ENCODE measurements around the gene ID2. TPM values are rescaled to one million over a fixed set of nuclear protein-coding genes. Genes with fewer than 3 reads are reported as not detected.

ID2 gene
- total RNA-seq, 1 donor from 2014 or later, result 7.6 TPM

- DNase-seq (ENCODE audit: low read depth, low spot score), result no peak
These were observed 12.6 kb upstream of the ID2 start for GRCh38 chr2:8669157-8669817.

- DNase-seq (ENCODE audit: low read depth, low spot score), result no peak
These were observed 11.3 kb upstream of the ID2 start for GRCh38 chr2:8670580-8670979.

GRCh38 chr2:8671176-8671575 lies 10.7 kb upstream of the ID2 start:
- DNase-seq (ENCODE audit: low read depth, low spot score), result no peak

- DNase-seq (ENCODE audit: low read depth, low spot score), result no peak
These were observed 10.1 kb upstream of the ID2 start for GRCh38 chr2:8671802-8672201.

- no peak for DNase-seq (ENCODE audit: low read depth, low spot score)
These were observed 8.9 kb upstream of the ID2 start for GRCh38 chr2:8672940-8673339.

- DNase-seq (ENCODE audit: low read depth, low spot score), result no peak
These were observed 8.5 kb upstream of the ID2 start for GRCh38 chr2:8673381-8673780.

- no peak for DNase-seq (ENCODE audit: low read depth, low spot score)
These were observed 7.3 kb upstream of the ID2 start for GRCh38 chr2:8674420-8675009.

GRCh38 chr2:8675543-8675942 lies 6.3 kb upstream of the ID2 start:
- no peak for DNase-seq (ENCODE audit: low read depth, low spot score)

GRCh38 chr2:8676191-8676920 lies 5.5 kb upstream of the ID2 start:
- DNase-seq (ENCODE audit: low read depth, low spot score), result no peak

- DNase-seq (ENCODE audit: low read depth, low spot score), result no peak
These were observed 4.8 kb upstream of the ID2 start for GRCh38 chr2:8676921-8677645.

GRCh38 chr2:8677646-8678592 lies 3.9 kb upstream of the ID2 start:
- DNase-seq (ENCODE audit: low read depth, low spot score), result no peak

- DNase-seq (ENCODE audit: low read depth, low spot score), result peak; percentile 69
These were observed 2.9 kb upstream of the ID2 start for GRCh38 chr2:8678731-8679566.

GRCh38 chr2:8679567-8679826 lies 2.4 kb upstream of the ID2 start:
- DNase-seq (ENCODE audit: low read depth, low spot score), result no peak

GRCh38 chr2:8679827-8680731 lies 1.8 kb upstream of the ID2 start:
- DNase-seq (ENCODE audit: low read depth, low spot score), result no peak

GRCh38 chr2:8680822-8681760 lies 765 bp upstream of the ID2 start:
- no peak for DNase-seq (ENCODE audit: low read depth, low spot score)

- DNase-seq (ENCODE audit: low read depth, low spot score), result no peak
These were observed 1.1 kb downstream of the ID2 start for GRCh38 chr2:8682719-8683667.

GRCh38 chr2:8684540-8684877 lies 2.7 kb downstream of the ID2 start:
- no peak for DNase-seq (ENCODE audit: low read depth, low spot score)
